Mucosa of rectum (tissue), 2 donors: ENCODE measurements around the gene GRIK1.

Experiments used
- H3K27ac ChIP-seq, 2 donors: one replicate each; pipeline ENCODE4 v1.7.0; 2013; ENCODE audit warnings: inconsistent platforms in 2 of 2, low read depth in 2 of 2, low read length in 2 of 2
- H3K27me3 ChIP-seq, 2 donors: one replicate each; pipeline ENCODE4 v1.7.0; 2013; ENCODE audit warnings: low read length in 2 of 2; ENCODE audit not compliant: control insufficient read depth in 2 of 2, insufficient read depth in 2 of 2
- H3K36me3 ChIP-seq, 2 donors: one replicate each; pipeline ENCODE4 v1.7.0; 2013; ENCODE audit warnings: low read length in 2 of 2; ENCODE audit not compliant: control insufficient read depth in 2 of 2, insufficient read depth in 2 of 2
- H3K4me1 ChIP-seq, 2 donors: one replicate each; pipeline ENCODE4 v1.7.0; 2013; ENCODE audit warnings: low read length in 2 of 2, mild to moderate bottlenecking in 1 of 2; ENCODE audit not compliant: control insufficient read depth in 2 of 2, insufficient read depth in 2 of 2
- H3K4me3 ChIP-seq, 2 donors: one replicate each; pipeline ENCODE4 v1.7.0; 2013; ENCODE audit warnings: low read length in 2 of 2
- H3K9ac ChIP-seq, 2 donors: one replicate each; pipeline ENCODE4 v1.7.0; 2013; ENCODE audit warnings: low read length in 2 of 2, low read depth in 1 of 2, mild to moderate bottlenecking in 1 of 2
- H3K9me3 ChIP-seq, 2 donors: one replicate each; pipeline ENCODE4 v1.7.0; 2013; ENCODE audit warnings: low read length in 2 of 2; ENCODE audit not compliant: control insufficient read depth in 2 of 2
- donor health status: healthy.
- donor health status: Normal muscosa, but diverticular disease.

Gene GRIK1

GRCh38 chr21:29851611-29852010 is 88.2 kb downstream of the GRIK1 start:
- H3K4me3 ChIP-seq, result no peak overlapping the region
- H3K27ac ChIP-seq, result no peak overlapping the region
- no peaks in the 10 kb centered on the region for H3K9me3 ChIP-seq
- no peaks in the 10 kb centered on the region for H3K4me1 ChIP-seq
- H3K27me3 ChIP-seq, result no peaks in the 10 kb centered on the region
- no peaks in the 10 kb centered on the region for H3K36me3 ChIP-seq
- H3K9ac ChIP-seq, result no peak overlapping the region

- Histone ChIP-seq H3K27ac (no peak overlapping the region), H3K9me3 (no peaks in the 10 kb centered on the region), H3K4me1 (no peaks in the 10 kb centered on the region), H3K9ac (no peak overlapping the region), H3K36me3 (no peaks in the 10 kb centered on the region), H3K27me3 (no peaks in the 10 kb centered on the region), H3K4me3 (no peak overlapping the region)
Measured at GRCh38 chr21:29849735-29850176, 90.0 kb downstream of the GRIK1 start.

GRCh38 chr21:29843804-29844203 is 96.0 kb downstream of the GRIK1 start:
- Histone ChIP-seq H3K9me3 (no peaks in the 10 kb centered on the region), H3K36me3 (no peaks in the 10 kb centered on the region), H3K4me1 (no peaks in the 10 kb centered on the region), H3K4me3 (no peak overlapping the region), H3K27ac (no peak overlapping the region), H3K27me3 (no peaks in the 10 kb centered on the region), H3K9ac (no peak overlapping the region)

GRCh38 chr21:29834617-29835016 is 105.2 kb downstream of the GRIK1 start:
- H3K27me3 ChIP-seq, result no peaks in the 10 kb centered on the region
- H3K4me1 ChIP-seq, result no peaks in the 10 kb centered on the region
- no peak overlapping the region for H3K4me3 ChIP-seq
- no peak overlapping the region for H3K27ac ChIP-seq
- H3K9me3 ChIP-seq, result no peaks in the 10 kb centered on the region
- H3K9ac ChIP-seq, result no peak overlapping the region
- no peaks in the 10 kb centered on the region for H3K36me3 ChIP-seq

- no peaks in the 10 kb centered on the region for H3K9me3 ChIP-seq
Measured at GRCh38 chr21:29832217-29832616, 107.6 kb downstream of the GRIK1 start.

GRCh38 chr21:29829564-29830275 is 110.1 kb downstream of the GRIK1 start:
- no peaks in the 10 kb centered on the region for H3K36me3 ChIP-seq
- H3K27ac ChIP-seq, result no peak overlapping the region
- H3K9ac ChIP-seq, result no peak overlapping the region
- H3K4me3 ChIP-seq, result no peak overlapping the region
- H3K27me3 ChIP-seq, result no peaks in the 10 kb centered on the region
- no peaks in the 10 kb centered on the region for H3K4me1 ChIP-seq
- H3K9me3 ChIP-seq, result no peaks in the 10 kb centered on the region

More at GRCh38 chr21:29832217-29832616, 107.6 kb downstream of the GRIK1 start:
- Histone ChIP-seq H3K4me1 (no peaks in the 10 kb centered on the region), H3K27ac (no peak overlapping the region), H3K9ac (no peak overlapping the region), H3K36me3 (no peaks in the 10 kb centered on the region), H3K27me3 (no peaks in the 10 kb centered on the region), H3K4me3 (no peak overlapping the region)

- Histone ChIP-seq H3K9me3 (no peaks in the 10 kb centered on the region), H3K27ac (no peak overlapping the region), H3K4me3 (no peak overlapping the region), H3K36me3 (no peaks in the 10 kb centered on the region), H3K4me1 (no peaks in the 10 kb centered on the region), H3K9ac (no peak overlapping the region), H3K27me3 (no peaks in the 10 kb centered on the region)
Measured at GRCh38 chr21:29827647-29828046, 112.1 kb downstream of the GRIK1 start.

GRCh38 chr21:29827236-29827635 is 112.6 kb downstream of the GRIK1 start:
- Histone ChIP-seq H3K27me3 (no peaks in the 10 kb centered on the region), H3K4me3 (no peak overlapping the region), H3K27ac (no peak overlapping the region), H3K9ac (no peak overlapping the region), H3K36me3 (no peaks in the 10 kb centered on the region), H3K4me1 (no peaks in the 10 kb centered on the region), H3K9me3 (no peaks in the 10 kb centered on the region)

GRCh38 chr21:29826386-29826785 is 113.4 kb downstream of the GRIK1 start:
- Histone ChIP-seq H3K9me3 (no peaks in the 10 kb centered on the region), H3K4me3 (no peak overlapping the region), H3K4me1 (no peaks in the 10 kb centered on the region), H3K27me3 (no peaks in the 10 kb centered on the region), H3K27ac (no peak overlapping the region), H3K9ac (no peak overlapping the region), H3K36me3 (no peaks in the 10 kb centered on the region)

- H3K4me3 ChIP-seq, result no peak overlapping the region
- H3K27me3 ChIP-seq, result no peaks in the 10 kb centered on the region
- H3K9me3 ChIP-seq, result no peaks in the 10 kb centered on the region
- H3K27ac ChIP-seq, result no peak overlapping the region
- H3K9ac ChIP-seq, result no peak overlapping the region
- H3K4me1 ChIP-seq, result no peaks in the 10 kb centered on the region
- H3K36me3 ChIP-seq, result no peaks in the 10 kb centered on the region
Measured at GRCh38 chr21:29825936-29826335, 113.9 kb downstream of the GRIK1 start.
